Tibial nerve (tissue), 4 donors: ENCODE measurements around the gene LANCL1.

Experiments used
- CTCF ChIP-seq, 5 experiments: fragments of 200-600 bp in 3 of 5; fragments of 450-650 bp in 2 of 5; sonication (generic) in 3 of 5; IDR thresholded peaks; one replicate each; pipeline ENCODE4 v1.5.1; 2016 to 2019; ENCODE audit warnings: antibody characterized with exemption in 5 of 5, mild to moderate bottlenecking in 3 of 5, moderate library complexity in 2 of 5
- EP300 ChIP-seq, 2 donors: sonication (generic); formaldehyde crosslinking; IDR thresholded peaks; one replicate each; pipeline ENCODE4 v1.6.1; 2017; ENCODE audit warnings: antibody characterized with exemption in 2 of 2, mild to moderate bottlenecking in 1 of 2

- TF ChIP-seq CTCF (IDR thresholded peaks at IDR 0.05): no peak
- no peak for TF ChIP-seq EP300 (IDR thresholded peaks at IDR 0.05)
Measured at GRCh38 chr2:210496512-210496911, 20.0 kb upstream of the LANCL1 start.
